Hematopoietic multipotent progenitor cell treated with erythropoietin and hydrocortisone succinate and interleukin-3 and kit ligand, for 4 days (in vitro differentiated cells): ENCODE results near the gene ATP13A5.

Source experiments
- DNase-seq: peaks from one replicate; pipeline ENCODE4 v3.0.0-alpha.2; 2015

ATP13A5 gene

DNA sequence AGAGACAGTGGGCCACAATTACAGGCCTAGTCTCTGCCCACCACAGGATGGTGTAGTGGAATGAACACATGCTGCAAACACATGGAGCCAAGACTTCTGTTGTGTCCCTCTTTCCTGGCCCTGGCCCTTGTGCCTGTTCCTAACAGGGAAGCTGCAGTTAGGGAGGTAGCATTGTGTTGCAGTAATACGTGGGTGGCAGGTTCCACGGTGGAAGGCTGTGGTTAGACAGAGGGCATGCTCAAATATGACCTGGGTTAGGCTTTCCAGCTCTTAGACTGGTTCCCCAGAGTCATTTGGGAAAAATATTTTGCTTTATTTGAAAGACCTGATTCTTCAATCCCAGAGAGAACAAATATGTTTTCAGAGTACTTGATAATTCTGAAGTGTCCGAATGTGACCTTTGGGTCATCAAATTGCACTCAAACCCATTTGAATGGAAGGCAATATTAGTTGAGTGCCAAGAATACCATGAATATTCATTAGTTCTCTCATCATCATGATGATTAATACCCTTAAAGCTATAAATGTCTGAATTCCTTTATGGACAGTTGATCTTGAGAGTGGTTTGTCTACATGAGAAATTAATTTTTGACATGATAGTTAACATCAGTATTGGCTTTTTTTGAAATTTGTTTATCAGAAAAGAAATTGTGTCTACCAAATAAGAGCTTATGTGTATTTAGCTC lies 109.1 kb downstream of the ATP13A5 start:
- DNase-seq: no peak

DNA sequence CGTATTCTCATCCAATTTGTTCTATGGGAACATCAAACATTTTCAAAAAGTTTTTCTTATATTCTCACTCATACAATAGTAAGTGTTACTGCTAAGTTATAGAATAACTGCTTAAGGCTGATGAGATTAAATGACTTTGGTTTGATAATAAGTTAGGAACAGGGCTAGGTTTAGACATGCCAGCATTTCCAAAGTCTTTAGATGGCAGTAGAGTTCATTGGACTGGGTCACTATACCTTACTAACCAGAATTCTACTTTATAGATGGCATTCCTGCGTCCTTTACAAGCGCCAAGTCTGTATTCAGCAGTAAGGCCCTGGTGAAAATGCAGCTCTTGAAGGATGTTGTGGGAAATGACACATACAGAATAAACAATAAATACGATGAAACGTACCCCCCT lies 115.8 kb downstream of the ATP13A5 start:
- DNase-seq: no peak

DNA sequence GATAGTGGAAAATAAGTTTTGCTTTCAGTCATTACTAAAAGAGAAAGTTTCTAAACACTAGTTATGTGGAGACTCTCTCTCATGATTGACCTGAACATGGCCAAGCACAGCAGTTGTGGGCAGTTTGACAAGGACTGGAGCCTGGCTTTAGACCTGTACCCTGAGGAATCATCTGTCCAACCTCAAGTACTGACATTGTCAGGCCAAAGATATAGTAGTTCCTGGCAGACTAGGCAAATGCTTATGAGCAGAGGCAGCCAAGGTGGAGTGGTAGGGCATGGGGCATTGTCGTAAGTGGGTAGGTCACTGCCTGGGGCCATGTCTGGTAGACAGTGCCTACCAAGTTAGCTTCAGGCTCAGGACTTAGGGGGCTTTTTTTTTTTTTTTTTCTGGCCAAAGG lies 116.6 kb downstream of the ATP13A5 start:
- no peak for DNase-seq

DNA sequence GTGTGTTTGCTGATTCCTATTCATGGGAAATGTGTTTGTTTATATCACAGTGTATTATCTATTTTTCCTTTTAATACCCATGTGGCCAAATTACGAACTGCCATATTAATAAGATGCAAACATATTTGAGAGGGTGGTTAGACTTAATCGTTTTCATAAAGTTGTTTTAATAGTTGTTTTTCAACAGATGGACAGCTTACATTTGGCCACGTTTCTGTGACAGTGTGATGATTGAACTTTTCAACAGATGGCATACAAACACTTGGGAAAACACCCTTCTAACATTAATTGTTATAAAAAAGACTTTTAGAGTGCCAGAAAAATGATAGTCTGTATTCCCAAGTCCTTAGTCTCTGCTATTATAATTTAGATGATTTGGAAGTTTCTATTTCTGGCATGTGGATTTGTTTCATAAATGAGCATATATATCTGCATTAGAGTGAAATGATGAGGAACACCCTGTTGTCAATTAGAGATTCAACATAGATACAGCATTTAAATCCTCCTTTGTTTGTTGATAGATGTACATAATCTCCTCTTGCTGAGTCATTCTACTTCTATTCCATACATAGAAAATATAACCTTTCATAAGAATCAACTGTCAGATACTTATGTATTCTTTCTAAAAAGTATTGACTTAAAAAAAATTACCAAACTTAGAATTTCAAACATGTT lies 124.4 kb downstream of the ATP13A5 start:
- no peak for DNase-seq

DNA sequence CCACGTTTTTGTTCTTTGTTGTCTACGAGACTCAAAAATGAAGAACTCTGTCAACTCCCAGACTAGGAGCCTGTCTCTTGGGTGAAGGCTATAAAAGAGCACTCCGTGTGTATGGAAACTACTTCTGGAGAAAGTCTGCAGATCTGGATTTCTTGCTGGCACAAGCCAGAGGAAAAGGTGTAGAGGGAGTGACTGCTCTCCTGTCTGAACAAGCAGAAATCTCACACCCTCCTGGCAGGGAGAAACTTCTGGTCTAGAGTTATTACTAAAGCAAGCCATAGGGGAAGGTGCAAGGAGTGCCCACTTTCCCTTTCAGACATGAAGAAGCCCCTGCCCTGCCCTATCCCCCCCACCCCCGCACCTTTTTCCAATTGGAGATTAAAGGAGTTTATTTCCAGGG lies 128.1 kb downstream of the ATP13A5 start:
- DNase-seq: no peak

DNA sequence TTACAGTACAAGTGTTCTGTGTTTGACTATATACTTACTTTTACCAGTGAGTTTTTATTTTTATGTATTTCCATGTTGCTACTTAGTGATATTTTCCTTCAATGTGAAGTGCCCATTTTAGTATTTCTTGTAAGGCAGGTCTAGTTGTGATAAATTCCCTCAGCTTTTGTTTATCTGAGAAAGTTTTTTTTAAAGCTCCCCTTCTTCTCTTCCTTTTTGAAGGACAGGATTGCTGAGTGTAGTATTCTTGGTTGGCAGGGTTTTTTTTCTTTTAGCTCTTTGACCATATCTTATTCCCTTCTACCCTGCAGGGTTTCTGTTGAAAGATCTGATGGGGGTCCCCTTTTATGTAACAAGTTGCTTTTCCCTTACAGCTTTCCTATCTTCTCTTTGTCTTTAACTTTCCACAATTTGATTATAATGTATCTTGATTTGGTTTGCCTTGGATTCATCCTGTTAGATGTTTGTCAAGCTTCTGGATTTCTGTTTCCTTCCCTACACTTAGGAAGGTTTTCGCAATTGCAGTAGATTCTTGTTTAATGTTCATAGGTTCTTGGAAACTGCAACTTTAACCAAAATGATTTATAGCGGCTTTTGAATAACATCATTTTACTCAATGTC lies 129.6 kb downstream of the ATP13A5 start:
- no peak for DNase-seq

DNA sequence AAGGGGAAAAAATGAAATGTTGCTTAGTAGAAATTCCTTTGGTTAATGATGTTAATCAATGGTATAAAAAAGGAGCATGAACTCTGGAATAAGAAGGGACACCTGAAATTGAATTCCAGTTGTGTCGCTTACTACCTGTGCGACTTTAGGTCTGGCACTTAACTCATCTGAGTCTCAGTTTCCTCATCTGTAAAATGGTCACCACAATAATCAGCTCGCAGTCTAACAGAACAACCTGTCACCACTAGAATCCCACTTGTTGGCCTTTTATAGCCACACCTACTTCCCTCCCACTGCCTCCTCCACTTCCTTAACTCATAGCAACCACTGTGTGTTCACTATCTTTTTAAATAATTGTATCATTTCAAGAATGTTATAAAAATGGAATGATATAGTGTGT lies 135.0 kb downstream of the ATP13A5 start:
- no peak for DNase-seq

DNA sequence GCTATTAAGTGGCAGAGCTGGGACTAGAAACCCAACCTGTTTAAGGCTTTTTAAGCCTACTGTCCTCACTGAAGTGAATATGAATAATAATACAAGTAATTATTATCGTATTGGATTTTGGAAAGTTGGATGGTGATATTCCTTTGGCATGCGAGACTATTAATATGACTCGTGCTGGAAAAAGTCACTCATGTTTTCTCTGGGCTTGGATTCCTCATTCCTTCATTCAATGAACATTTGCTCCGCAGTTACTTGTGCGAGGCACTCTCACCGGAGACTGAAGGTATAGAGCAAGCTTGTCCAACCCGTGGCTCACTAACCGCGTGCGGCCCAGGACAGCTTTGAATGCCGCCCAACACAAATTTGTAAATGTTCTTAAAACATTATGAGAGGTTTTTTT lies 136.8 kb downstream of the ATP13A5 start:
- no peak for DNase-seq

DNA sequence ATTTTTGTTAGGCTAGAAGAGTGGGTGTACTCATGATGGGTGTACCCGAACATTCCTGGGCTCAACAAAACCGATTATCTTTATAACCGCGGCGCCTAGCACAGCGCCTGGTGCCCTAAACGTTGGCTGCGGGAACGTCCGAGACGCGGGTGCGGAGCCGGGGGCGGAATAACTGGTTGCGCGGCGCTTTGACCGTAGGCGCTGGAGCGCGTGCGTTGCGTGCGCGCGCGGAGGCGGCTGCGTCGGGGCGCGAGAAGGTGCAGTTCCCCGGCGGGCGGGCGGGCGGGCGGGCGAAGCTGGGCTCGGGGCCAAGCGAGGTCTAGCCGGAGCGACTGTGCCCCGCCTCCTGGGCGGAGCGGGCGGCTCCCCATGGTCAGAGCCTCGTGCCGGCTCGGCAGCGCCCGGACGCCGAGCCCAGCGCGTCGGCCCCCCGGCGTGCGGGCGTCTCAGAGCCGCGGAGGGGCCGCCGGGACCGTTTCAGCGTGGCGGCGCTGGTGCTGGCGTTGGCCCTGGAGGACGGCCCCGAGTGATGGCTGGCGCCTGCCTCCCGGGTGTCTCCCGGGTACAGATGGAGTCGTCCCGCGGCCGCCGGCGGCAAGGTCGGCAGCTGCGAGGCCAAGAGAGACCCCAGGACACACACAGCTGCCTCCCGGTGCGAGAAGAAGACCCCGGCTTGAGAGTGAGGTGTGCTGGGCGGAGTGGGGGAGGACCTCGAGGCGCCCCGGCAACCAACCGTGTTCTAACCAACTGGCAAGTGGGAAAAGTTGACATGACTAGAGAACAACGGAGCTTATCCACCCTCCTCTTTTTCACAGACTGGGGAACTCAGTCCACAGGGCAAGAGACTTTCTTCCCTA lies 137.5 kb downstream of the ATP13A5 start, which contains the start of gene PLAAT1:
TSS of gene PLAAT1 (plus strand) at position 373 of the 857 bp plus-strand sequence. CDS start 14,429 bp downstream, outside the sequence.
- peak; percentile 90 for DNase-seq

DNA sequence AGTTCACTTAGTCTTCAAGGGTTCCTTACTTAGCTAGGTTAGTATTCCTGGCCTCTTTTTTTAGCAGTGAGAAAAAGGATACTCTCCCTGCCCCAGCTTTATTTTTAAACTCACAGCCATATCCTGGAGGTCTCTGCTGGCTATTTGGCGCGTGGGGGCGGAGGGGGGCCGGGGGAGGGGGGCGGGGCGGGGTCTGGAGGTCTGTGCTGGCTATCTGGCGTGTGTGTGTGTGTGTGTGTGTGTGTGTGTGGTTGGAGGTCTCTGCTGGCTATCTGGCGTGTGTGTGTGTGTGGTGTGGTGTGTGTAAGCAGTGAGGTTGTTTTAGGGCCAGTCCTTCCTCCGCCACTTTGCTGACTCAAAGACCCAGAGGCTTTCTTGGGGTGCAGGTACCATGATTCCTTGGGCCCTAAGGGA lies 138.1 kb downstream of the ATP13A5 start:
- no peak for DNase-seq

DNA sequence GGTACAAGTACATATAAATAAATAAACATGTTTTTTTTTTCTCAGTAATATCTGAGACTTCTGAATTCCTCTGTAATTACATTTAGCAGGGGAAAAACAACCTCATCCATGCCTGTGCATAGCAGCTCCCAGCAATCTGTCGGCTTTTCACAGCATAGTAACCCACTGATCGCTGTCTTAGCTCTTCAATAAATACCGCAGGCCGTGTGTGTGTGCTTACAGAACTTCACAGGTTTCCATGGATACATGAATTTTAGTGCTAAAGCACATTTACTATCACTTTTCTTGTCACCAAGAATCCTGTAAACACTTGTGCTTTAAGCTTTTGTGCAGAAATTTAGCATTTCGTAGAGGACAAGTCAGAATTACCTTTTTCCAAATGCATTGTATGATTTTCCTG lies 141.5 kb downstream of the ATP13A5 start:
- no peak for DNase-seq

DNA sequence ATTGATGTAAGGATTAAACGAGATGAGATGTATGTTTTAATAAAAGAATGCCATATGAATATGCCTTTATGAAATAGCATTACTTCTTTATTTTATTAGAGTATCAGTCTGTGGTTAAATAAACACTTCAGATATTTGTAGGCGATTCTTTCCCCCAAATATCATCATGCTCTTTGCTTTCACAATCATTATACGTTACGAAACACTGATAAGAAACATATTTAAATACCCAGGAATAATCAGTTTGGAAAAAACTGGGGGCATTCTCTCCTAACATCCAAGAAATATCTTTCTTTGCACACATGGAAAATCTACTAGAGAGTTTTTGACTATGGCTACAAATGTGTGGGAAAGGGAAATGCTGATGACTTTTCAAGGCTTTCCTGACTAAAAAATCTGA lies 142.0 kb downstream of the ATP13A5 start:
- no peak for DNase-seq

DNA sequence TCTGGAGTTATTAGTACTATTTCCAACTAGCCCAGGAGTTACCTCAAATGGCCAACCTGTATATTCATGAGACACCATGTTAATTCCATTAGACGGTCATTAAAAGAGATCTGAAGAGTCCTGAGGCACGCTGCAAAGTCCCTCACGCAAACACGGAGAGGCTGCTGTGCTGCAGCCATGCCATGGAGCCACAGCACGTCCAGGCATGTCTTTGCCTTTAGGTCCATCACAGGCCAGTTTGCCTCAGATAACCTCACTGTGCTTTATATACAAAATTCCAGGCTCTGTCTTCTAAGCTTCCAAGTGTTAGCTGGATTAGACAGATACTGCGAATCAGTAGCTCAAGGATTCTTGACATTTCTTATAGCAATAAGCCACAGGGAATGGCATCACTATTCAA lies 147.4 kb downstream of the ATP13A5 start:
- DNase-seq: no peak

DNA sequence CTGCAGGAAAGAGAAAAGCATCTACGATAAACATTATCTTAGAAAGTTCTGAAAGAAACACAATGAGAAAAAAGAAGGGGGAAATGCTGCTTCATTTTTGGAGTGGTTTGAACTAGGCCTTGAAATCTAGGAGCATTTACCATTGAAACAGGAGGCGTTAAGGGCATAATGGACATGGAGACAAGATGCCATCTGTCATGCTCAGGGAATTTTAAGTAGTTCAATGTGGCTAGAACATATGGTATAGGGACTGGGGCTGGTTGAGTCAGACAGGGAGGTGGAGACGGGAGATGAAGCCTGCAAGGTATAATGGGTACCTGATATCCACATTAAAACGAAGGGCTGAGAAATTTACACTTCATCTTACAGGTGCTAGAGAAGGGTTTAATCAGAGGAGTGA lies 147.9 kb downstream of the ATP13A5 start:
- DNase-seq: no peak

DNA sequence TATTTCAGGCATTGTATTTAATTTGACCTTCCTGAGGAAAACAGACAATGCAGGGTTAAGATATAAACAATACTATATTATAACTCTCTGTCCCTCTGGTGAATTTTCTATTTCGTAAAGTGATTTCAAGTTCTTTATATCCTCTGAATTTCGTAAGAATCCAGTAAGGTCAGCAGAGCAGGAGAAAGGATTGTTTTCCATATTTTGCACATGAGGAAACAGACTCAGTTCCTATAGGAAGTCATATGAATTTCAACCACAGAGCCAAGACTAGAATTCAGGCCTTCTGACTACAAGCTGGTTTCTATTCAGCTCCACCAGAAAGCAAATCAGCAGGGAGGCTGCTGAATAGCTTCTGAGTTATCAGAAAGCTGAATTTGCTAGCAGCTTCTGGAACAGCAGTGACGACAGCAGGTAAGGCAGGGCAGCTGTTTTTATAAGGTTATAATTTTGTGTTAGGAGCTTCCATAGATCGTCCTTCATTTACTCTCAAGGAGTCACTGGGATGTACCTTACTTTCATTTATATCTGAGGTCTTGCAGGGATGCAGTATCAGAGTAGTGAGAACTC lies 148.6 kb downstream of the ATP13A5 start:
- DNase-seq: no peak

DNA sequence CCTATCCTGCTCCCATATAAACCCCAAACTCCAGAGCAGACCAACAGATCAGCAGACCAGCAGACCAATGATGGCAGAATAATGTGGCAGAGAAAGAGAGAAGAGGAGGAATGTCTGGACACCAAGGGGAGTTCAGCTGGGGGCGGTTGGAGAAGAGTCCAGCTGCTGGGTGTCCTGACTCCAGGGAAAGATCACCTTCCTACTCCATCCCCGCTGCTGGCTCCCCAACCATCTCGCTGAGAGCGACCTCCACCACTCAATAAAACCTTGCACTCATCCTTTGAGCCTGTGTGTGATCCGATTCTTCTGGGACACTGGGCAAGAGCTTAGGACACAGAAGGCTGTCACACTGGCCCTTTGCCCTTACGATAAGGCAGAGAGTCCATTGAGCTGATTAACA lies 150.3 kb downstream of the ATP13A5 start:
- no peak for DNase-seq

DNA sequence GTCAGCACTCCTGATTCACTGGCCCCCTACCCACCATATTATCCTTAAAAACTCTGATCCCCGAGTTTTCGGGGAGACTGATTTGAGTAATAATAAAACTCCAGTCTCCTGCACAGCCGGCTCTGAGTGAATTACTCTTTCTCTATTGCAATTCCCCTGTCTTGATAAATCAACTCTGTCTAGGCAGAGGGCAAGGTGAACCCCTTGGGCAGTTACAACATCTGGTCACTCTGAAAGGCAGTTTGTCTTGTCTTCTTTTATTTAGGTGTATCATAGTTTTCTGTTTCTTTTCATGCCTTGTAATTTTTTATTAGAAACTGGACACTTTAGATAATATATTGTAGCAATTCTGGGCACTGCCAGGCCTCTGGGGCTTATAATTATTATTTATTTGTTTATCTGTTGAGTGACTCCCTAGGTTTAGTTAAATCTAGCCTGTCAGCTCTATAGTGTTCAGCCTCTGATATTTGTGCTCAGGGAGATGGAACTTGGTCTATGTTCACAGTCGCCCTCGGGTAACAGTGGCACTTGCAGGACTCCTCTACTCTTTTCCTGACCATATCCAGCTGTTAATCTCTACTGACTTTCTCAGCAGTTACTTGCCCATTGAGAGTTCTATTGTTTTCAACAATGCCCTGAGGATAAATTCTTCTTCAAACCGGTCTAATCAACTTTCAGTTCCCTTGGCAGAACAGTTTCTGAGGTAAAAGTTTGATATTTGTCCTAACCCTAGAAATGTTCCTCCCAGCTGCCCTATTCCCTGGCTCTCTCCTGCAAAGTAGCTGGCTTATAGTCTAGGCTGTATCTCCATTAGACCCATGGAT lies 153.0 kb downstream of the ATP13A5 start:
- no peak for DNase-seq
